HG02642 (cell line): ENCODE results near the gene PRSS36.

Experiments used
- ATAC-seq: cut with Tn5 transposase; IDR thresholded peaks from one replicate; pipeline ENCODE4 v1.9.1; 2021; ENCODE audit warnings: mild to moderate bottlenecking; ENCODE audit not compliant: unreplicated experiment, poor library complexity

PRSS36 gene

DNA sequence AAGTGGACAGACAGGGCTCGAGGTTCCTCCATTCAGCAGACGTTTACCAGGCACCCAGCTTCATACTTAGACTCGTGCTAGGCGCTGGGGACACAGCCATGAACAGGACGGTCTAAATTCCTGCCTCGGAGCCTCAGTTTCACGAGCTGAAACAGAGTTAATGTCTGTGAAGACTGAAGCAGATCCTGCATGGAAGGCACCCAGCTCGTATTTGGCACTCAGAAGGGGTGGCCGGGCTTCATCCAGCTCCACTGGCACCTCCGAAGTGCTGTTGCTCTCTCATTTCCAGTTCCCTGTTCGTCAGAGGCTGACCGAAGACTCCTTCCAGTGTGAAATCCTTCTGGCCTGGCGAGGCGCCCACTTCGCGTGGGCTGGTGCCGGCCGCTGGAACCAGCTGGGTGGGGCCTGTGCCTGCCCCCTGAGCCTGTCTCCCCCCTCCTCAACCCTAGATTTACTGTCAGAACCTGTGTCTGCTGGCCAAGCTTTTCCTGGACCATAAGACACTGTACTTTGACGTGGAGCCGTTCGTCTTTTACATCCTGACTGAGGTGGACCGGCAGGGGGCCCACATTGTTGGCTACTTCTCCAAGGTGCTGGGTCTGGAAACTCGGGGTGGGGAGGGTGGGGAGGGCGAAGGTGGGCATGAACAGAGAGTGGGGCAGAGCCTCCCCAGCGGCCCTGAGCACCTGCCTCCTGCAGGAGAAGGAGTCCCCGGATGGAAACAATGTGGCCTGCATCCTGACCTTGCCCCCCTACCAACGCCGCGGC lies 20.1 kb downstream of the PRSS36 start:
- ATAC-seq, result no peak

DNA sequence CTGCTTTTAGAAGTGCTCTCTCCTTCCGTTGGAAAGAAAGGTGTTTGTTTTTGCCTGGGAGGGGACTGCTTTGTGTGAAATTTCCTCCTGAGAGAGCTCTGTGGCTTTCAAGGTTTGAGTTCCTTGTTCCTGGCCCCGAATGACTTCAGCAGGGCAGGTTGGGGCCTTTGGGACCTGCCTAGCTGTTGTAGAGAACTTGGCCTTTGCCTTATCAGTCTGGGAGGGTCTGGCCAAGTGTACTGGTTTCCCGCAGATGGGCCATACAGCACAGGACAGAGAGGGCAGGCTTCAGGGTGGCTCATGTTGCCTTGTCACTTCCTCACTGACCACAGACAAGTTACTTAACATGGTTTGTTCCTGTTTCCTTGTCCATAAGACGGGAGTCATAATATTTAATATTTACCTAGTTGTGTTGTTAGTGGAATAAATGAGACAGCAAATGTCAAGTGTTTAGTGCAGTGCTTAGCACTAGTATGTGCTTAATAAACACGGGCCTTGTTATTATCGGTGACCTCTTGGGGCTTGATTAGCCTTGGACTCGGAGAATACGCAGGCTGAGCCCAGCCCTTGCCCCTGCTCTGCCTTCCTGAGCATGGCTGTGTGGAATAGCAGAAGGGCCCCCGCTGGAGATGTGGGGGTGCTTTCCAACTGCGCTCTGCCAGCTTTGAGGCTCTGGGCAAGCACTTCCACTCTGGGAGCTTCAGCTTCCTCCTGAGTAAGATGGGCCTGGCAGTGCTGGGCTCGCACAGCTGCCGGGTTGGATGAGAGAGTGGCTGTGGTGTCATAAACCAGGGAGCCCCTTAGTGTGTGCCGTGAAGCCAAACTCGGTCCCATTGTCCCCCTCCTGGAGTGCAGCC lies 20.9 kb downstream of the PRSS36 start:
- ATAC-seq, result no peak

DNA sequence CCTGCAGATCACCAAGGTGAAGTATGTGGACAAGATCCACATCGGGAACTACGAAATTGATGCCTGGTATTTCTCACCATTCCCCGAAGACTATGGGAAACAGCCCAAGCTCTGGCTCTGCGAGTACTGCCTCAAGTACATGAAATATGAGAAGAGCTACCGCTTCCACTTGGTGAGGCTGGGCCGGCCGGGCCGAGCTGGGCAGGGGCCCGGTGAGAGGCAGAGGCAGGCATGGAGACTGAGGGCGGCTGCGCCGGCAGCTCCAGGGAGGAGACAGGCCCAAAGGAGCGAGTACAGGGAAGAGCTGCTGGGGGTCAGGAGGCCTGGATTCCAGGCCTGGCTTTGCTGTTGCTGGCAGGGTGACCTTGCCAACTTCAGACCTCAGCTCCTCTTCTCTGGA lies 22.7 kb downstream of the PRSS36 start:
- no peak for ATAC-seq

DNA sequence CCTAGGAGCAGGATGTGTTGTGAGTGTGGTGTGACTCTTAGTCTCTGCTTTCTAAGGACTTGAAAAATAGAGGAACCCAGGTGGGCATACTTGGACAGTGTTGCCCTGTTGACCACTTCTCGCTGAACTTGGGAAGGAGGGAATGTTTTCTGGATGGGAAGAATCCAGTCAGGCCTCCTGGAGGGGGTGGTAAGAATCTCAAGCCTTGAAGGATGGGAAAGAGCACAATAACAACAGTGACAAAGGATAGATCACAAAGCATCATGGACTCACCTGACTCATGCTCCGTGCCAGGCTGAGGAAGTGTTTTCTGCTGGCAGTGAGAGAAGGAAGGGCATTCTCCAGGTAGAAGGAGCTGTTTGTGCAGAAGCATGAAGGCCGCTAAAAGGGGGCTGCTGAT lies 24.0 kb downstream of the PRSS36 start:
- ATAC-seq, result no peak

DNA sequence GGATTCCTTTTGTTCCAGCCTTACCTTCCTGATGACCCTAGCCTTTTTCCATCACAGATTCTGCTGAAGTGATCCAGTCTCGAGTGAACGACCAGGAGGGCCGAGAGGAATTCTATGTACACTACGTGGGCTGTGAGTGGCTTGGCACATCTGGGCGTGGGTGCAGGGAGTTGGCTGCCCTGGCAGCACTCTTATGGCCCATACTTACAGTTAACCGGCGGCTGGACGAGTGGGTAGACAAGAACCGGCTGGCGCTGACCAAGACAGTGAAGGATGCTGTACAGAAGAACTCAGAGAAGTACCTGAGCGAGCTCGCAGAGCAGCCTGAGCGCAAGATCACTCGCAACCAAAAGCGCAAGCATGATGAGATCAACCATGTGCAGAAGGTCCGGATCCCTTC lies 29.7 kb downstream of the PRSS36 start:
- ATAC-seq, result no peak

DNA sequence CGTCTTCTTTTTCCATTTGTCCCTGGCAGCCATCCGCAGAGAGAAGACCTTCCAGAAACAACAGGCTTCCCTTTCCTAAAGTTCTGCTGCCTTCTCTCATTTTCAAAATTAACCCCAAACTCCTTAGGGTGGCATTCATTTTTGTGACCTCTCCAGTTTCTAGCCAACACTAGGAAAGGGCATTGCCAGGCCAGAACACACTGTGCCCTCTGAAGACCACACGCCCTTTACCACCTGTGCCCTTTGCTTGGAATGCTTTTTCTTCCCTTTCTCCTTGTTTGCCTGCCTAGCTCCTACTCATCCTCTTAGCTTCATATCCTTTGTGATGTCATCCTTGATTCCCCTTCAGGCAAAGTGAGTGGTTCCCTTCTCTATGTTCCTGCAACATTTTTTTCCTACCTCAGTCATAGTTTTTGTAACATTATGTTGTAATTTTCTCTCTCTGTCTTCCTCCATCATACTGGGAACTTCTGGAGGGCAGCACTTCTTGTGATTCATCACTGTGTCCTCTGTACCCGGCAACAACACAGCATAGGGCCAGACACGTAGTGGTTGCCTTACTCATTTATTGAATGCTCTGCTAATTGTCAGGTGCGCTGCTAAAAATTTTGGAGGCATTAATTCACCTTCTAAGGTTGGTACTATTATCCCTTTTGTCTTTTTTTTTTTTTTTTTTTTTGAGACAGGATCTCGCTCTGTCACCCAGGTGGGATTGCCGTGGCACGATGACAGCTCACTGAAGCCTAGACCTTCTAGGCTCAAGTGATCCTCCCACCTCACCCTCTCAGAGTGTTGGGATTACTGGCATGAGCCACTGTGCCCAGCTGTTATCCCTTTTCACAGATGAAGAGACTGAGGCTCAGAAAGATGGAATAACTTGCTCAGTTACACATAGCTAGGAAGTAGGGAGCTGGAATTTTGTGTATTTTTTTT lies 31.4 kb downstream of the PRSS36 start:
- no peak for ATAC-seq

DNA sequence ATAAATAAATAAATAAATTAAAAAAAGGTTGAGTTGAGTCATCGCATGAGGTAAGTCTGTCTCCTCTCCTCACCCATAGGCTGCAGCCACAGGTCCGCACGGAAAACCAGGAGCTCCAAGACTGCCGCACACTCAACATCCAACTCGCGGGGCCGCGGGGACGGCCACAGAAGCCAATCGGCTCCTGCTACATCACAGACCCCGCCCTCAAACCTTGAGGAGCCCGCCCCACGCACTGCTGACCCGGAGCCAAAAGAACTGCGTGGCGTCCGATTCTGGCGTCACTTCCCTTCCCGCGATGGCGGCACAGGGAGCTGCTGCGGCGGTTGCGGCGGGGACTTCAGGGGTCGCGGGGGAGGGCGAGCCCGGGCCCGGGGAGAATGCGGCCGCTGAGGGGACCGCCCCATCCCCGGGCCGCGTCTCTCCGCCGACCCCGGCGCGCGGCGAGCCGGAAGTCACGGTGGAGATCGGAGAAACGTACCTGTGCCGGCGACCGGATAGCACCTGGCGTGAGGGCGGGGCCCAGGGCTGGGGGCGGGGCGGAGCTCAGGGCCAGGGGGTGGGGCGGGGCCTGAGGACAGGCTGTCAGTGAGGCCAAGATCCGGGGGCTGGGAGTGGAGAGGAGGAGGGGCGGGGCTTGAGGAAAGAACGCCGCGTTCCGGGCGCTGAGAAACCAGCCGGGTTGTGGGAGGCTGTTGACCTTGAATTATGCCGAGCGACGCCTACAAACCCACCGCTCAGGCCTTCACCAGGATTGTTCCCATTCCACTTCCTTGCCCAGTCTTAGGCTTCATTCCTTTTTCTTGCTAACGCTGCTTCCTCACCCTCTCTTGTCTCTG lies 32.3 kb downstream of the PRSS36 start, which contains the start of gene KAT8:
TSS of gene KAT8 (plus strand) at position 281 of the 839 bp plus-strand sequence. CDS start at position 299, 18 bp downstream.
- peak; percentile 88 for ATAC-seq

DNA sequence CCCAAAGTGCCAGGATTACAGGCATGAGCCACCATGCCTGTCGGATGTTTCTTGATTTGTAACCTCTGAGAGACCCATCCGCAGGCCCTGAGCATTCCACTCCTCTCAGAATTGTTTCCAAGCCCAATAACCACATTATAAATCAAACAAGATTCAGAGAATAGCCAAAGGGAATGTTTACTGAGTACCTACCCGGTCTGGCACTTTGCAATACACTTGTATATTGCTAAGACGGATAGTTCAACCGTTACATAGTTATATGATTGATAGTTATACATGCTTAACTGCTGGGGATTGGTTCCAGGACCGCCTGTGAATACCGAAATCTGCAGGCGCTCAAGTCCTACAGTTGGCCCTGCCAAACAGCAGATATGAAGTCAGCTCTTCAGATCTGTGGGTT lies 35.4 kb downstream of the PRSS36 start:
- no peak for ATAC-seq

DNA sequence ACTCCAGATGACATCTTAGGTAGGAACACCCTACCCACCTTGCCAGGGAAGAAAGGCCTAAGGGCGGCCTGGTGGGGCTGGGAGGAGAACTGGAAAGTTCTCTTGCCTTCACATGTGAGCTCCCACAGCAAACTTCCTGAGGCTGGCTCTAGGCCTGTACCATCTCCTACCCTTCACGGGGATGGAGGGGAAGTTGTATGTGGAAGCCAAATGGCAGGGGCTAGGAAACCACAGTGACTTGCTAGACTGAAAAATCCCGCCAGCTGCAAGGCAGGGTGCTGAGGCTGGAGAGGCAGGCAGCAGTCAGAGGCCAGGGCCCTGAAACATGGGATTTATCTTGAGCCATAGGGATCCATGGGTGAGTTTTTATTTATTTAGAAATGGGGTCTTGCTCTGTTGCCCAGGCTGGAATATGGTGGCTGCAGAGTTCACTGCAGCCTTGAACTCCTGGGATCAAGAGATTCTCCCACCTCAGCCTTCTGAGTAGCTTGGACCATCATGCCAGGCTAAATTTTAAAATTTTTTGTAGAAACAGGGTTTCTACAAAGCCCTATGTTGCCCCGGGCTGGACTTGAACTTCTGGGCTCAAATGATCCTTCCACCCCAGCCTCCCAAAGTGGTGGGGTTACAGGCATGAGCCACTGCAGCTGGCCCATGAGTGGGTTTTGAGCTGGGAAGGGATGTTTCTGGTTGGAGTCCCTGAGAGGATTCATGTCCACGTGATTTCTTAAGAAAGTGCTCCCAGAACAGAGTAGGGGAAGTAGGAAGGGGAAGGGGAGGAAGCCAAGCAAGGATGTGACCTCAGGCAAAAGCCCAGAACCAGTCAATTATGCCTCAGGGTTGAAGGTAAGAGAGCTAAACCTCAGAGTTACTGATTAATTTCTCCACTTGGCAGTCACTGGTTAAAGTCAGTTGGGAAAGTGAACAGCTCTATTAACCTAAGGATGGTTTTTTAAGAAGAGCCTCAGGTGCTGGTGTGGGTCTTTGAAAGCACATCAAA lies 36.4 kb downstream of the PRSS36 start:
- no peak for ATAC-seq

DNA sequence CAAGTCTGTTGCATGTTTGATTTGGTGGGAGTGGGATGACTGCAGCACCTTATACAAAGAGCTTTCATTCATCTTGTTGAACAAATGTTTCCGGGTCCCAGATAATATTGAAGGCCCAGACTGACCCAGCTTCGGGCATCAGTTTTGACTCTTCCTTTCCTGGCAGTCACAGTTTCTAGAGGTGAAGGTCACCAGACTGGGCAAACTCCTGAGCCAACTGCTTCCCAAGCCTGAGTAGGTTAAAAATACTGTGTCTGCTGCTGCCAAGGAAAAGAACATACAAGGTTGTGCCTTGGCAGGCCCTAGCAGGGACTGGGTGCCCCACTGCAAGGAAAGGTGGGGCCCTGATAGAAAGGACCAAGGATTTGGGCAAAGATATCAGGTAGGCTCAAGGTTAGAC lies 37.2 kb downstream of the PRSS36 start:
- no peak for ATAC-seq

DNA sequence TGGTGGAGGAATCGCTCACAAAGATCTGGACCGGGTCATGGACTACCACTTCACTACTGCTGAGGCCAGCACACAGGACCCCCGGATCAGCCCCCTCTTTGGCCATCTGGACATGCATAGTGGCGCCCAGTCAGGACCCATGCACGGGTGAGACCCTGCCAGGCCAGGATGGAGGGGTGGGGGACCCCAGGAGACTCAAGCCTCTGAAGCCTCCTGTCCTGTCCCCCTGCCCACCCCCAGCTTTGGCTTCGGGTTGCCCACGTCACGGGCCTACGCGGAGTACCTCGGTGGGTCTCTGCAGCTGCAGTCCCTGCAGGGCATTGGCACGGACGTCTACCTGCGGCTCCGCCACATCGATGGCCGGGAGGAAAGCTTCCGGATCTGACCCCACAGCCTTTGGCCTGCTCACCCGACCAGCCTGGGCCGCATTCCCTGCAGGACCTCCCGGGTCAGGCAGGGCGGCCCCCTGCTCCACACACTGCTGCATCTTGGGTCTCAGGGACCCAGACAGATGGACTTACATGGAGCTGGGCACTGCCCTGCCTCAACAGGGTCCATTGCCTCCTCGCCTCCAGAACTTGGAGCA lies 37.9 kb downstream of the PRSS36 start:
- no peak for ATAC-seq

DNA sequence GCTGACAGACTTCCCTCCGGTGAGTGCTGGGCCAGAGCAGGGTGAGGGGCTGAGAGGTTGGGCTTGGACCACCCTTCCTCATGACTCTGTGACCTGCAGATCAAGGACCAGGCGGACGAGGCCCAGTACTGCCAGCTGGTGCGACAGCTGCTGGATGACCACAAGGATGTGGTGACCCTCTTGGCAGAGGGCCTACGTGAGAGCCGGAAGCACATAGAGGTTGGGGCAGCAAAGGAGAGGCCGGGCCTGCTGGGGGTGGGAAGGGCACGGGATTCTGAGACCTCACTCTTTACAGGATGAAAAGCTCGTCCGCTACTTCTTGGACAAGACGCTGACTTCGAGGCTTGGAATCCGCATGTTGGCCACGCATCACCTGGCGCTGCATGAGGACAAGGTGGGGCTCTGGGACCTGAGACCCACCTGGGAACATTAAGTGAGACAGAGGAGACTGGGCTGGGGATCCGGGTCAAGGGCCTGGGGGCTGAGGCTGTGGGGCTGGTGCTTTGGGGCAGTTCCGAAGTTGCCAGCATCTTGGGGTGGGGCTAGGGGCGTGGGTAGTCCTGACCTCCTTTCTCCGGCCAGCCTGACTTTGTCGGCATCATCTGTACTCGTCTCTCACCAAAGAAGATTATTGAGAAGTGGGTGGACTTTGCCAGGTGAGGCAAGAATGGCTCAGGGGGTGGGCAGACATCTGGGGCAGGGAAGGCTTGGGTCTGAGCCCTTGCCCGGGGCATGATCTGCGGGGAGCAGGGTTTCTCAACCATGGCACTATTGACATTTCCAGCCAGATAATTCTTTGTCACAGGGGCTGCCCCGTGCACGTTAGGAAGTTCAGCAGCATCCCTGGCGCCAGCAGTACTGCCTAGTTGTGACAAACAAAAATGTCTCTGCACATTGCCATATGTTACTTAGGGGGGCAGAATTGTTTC lies 39.5 kb downstream of the PRSS36 start:
- ATAC-seq, result no peak

DNA sequence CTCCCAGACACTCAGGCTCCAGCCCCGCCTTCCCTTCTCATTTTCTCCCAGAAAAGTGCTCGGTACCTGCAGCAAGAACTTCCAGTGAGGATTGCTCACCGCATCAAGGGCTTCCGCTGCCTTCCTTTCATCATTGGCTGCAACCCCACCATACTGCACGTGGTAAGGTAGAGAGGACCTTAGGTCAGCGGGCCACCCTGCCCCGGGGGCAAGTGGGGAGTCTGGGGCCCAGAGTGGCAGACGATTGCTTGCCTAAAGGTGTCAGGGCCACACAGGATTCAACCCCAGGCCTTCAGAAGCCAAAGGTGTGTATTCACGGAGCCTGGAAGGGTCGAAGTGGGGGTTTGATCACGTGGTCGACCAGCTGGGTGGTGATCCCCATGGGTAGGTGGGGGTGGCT lies 40.2 kb downstream of the PRSS36 start:
- no peak for ATAC-seq

DNA sequence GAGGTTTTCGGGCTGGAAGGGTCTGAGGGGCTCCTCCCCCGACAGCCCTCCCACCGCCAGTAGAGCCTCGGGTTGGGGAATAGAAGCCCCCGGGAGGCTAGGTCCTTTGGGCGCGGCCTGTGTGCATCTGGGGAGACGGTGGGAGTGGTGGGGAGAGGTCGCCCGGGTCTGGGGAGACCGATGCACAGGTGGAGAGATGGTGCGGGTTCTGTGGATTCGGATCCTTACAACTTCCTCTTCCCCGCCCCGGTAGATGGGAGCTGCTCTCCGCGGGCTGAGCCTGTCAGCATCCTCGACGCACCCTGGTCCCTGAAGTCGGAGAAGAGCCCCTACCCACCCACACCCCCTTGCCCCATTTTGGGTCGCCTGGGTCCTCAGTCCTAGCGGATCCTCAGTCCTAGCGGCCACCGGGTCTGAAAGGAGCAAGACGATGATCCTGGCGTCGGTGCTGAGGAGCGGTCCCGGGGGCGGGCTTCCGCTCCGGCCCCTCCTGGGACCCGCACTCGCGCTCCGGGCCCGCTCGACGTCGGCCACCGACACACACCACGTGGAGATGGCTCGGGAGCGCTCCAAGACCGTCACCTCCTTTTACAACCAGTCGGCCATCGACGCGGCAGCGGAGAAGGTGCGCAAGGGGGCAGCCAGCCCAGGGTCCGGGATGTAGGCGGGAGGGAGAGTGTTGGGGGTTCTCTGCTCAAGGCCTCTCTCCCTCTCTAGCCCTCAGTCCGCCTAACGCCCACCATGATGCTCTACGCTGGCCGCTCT lies 40.9 kb downstream of the PRSS36 start:
- no peak for ATAC-seq

DNA sequence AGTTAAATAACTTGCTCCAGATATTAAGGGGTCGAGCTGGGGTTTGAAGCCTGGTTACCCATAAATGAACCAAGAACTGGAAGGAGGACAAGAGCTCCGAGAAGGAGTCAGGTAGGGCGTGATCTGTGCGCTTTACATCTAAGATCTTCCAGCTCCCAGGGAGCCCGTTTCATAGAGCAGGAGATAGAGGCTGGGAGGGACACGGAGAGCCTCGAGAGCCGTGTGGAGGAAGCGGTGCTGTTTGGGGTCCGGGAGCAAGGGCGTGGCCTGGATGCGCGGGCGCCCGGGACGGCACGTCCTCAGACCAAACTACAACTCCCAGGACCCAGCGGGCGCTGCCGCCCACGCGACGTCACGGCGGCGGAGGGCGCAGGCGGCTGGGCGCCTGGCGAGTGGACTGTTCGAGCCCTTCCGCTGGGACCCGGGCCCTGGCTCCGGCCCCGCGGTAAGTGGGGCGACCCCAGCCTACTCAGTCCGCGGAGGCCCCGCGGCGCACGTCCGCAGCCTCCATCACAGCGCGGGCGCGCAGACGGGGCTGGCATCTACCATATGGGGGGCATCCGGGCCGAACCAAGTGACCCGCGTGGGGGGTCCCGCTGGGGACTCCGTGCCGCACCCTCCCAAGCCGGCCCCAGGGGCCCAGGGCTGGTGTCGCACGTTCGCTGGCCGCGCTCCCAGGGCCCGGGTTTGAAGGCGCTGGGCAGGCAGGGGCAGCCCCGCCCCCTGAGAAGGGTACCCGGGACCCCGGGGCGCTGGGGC lies 41.7 kb downstream of the PRSS36 start, which contains the start of gene BCKDK:
TSS of gene BCKDK (plus strand) at position 352 of the 759 bp plus-strand sequence. CDS start 838 bp downstream, outside the sequence.
- peak; percentile 86 for ATAC-seq
